GM19193 (cell line): ENCODE measurements around the gene SFXN5.

Experiments
- POLR2A ChIP-seq: IDR thresholded peaks from 4 replicates; pipeline ENCODE4 v1.6.1; 2011; ENCODE audit not compliant: insufficient read depth, insufficient read length; ENCODE audit errors: extremely low read depth

SFXN5 gene

GRCh38 chr2:72991980-72992733 is 79.4 kb downstream of the SFXN5 start:
- no peak for TF ChIP-seq POLR2A

- no peak for TF ChIP-seq POLR2A
These were observed 80.1 kb downstream of the SFXN5 start for GRCh38 chr2:72991439-72991725.

GRCh38 chr2:72990695-72991438 is 80.6 kb downstream of the SFXN5 start:
- TF ChIP-seq POLR2A, result no peak

- TF ChIP-seq POLR2A, result no peak
These were observed 81.5 kb downstream of the SFXN5 start for GRCh38 chr2:72989770-72990556.

GRCh38 chr2:72988726-72989273 is 82.7 kb downstream of the SFXN5 start:
- TF ChIP-seq POLR2A, result no peak

- no peak for TF ChIP-seq POLR2A
These were observed 83.5 kb downstream of the SFXN5 start for GRCh38 chr2:72988041-72988440.

- TF ChIP-seq POLR2A, result no peak
These were observed 85.4 kb downstream of the SFXN5 start for GRCh38 chr2:72985891-72986683.

GRCh38 chr2:72985136-72985535 is 86.4 kb downstream of the SFXN5 start:
- no peak for TF ChIP-seq POLR2A

GRCh38 chr2:72984172-72984671 is 87.3 kb downstream of the SFXN5 start:
- no peak for TF ChIP-seq POLR2A

GRCh38 chr2:72983500-72984161 is 87.9 kb downstream of the SFXN5 start:
- no peak for TF ChIP-seq POLR2A

- no peak for TF ChIP-seq POLR2A
These were observed 88.6 kb downstream of the SFXN5 start for GRCh38 chr2:72982781-72983499.

GRCh38 chr2:72982219-72982618 is 89.3 kb downstream of the SFXN5 start:
- TF ChIP-seq POLR2A, result no peak

GRCh38 chr2:72981536-72981935 is 90.0 kb downstream of the SFXN5 start:
- no peak for TF ChIP-seq POLR2A

- TF ChIP-seq POLR2A, result no peak
These were observed 90.8 kb downstream of the SFXN5 start for GRCh38 chr2:72980535-72981217.
